SK-N-SH (cell line): ENCODE results near the gene DGCR6. TPM values are rescaled to one million over a fixed set of nuclear protein-coding genes. Genes with fewer than 3 reads are reported as not detected.
"Not testable (repeated sequence)": the region's sequence is repeated elsewhere in the genome, so short reads cannot be mapped to it uniquely, and the experiment has no call there.

ENCODE experiments used
- CTCF ChIA-PET: fragments of 300-600, 350-600 bp; formaldehyde crosslinking; extraction: SDS; loops from one replicate; lab custom pipeline; 2021; lab: Yijun Ruan, JAX
- POLR2A ChIA-PET: fragments of 350-600 bp; sonication (Branson Sonifier 250); formaldehyde crosslinking; extraction: SDS; loops from one replicate; lab custom pipeline; 2020; ENCODE audit warnings: antibody characterized with exemption, inconsistent platforms; lab: Yijun Ruan, JAX
- DNase-seq: peaks from one replicate; pipeline ENCODE4 v3.0.0; 2012
- H2AFZ ChIP-seq: fragments of 200-600 bp; sonication (generic); 2 replicates; pipeline ENCODE4 v1.8.1; 2016; ENCODE audit warnings: antibody characterized with exemption, mild to moderate bottlenecking, low read depth
- H3F3A ChIP-seq: fragments of 200-600 bp; sonication (generic); replicated peaks from 2 replicates; pipeline ENCODE3; 2016; ENCODE audit warnings: antibody characterized with exemption, mild to moderate bottlenecking; ENCODE audit not compliant: insufficient read depth
- H3K27ac ChIP-seq, 2 experiments: fragments of 200-500 bp in 1 of 2; fragments of 200-600 bp in 1 of 2; sonication (Bioruptor generic) in 1 of 2; sonication (generic), shearing (Covaris generic) in 1 of 2; 2 replicates each; pipeline versions ENCODE4 v1.5.1 to v1.6.1; 2014 to 2016; ENCODE audit warnings: low read depth in 2 of 2, inconsistent platforms in 1 of 2, low read length in 1 of 2, mild to moderate bottlenecking in 1 of 2, mixed read lengths in 1 of 2
- H3K27me3 ChIP-seq: fragments of 200-600 bp; sonication (generic), shearing (Covaris generic); 2 replicates; pipeline ENCODE4 v1.6.1; 2016; ENCODE audit warnings: mixed run types; ENCODE audit not compliant: insufficient read depth
- H3K36me3 ChIP-seq, 2 experiments: fragments of 200-500 bp in 1 of 2; fragments of 200-600 bp in 1 of 2; sonication (Bioruptor generic) in 1 of 2; sonication (generic) in 1 of 2; replicated peaks in 1 of 2; 2 replicates each; pipeline versions ENCODE3 to v1.5.1; 2014 to 2016; ENCODE audit warnings: low read length in 1 of 2, mild to moderate bottlenecking in 1 of 2; ENCODE audit not compliant: insufficient read depth in 2 of 2, control insufficient read depth in 1 of 2
- H3K4me1 ChIP-seq, 2 experiments: fragments of 200-500 bp in 1 of 2; fragments of 200-600 bp in 1 of 2; sonication (Bioruptor generic) in 1 of 2; sonication (generic), shearing (Covaris generic) in 1 of 2; 2 replicates each; pipeline versions ENCODE4 v1.5.1 to v1.6.1; 2014 to 2016; ENCODE audit warnings: low read depth in 1 of 2, low read length in 1 of 2, mixed run types in 1 of 2; ENCODE audit not compliant: insufficient read depth in 2 of 2, control insufficient read depth in 1 of 2
- H3K4me2 ChIP-seq: fragments of 200-600 bp; sonication (generic), shearing (Covaris generic); 2 replicates; pipeline ENCODE4 v1.6.1; 2017; ENCODE audit warnings: mixed run types
- H3K4me3 ChIP-seq, 2 experiments: fragments of 200-500 bp in 1 of 2; fragments of 200-600 bp in 1 of 2; sonication (Bioruptor generic) in 1 of 2; sonication (generic), shearing (Covaris generic) in 1 of 2; 2 replicates each; pipeline versions ENCODE4 v1.5.1 to v1.8.1; 2014 to 2016; ENCODE audit warnings: low read depth in 2 of 2, inconsistent platforms in 1 of 2, low read length in 1 of 2, mild to moderate bottlenecking in 1 of 2, mixed read lengths in 1 of 2, moderate library complexity in 1 of 2
- H3K79me2 ChIP-seq: fragments of 200-600 bp; sonication (generic); 2 replicates; pipeline ENCODE4 v1.8.1; 2017; ENCODE audit warnings: mild to moderate bottlenecking; ENCODE audit not compliant: insufficient read depth
- H3K9ac ChIP-seq: fragments of 200-600 bp; sonication (generic); 2 replicates; pipeline ENCODE4 v1.6.1; 2017; ENCODE audit warnings: mixed run types
- H3K9me2 ChIP-seq: fragments of 200-600 bp; sonication (generic); 2 replicates; pipeline ENCODE4 v1.6.1; 2017; ENCODE audit warnings: mixed run types
- H3K9me3 ChIP-seq: fragments of 200-600 bp; sonication (generic); 2 replicates; pipeline ENCODE4 v1.6.1; 2017; ENCODE audit warnings: mixed run types, mild to moderate bottlenecking, moderate library complexity
- H4K20me1 ChIP-seq: fragments of 200-600 bp; sonication (generic); 2 replicates; pipeline ENCODE4 v1.6.1; 2017; ENCODE audit warnings: mild to moderate bottlenecking, mixed run types; ENCODE audit not compliant: insufficient read depth
- EP300 ChIP-seq, 2 experiments: IDR thresholded peaks; 2 replicates each; pipeline versions ENCODE4 v1.4.0 to v1.6.1; 2012; ENCODE audit warnings: borderline replicate concordance in 1 of 2, low read depth in 1 of 2, low read length in 1 of 2
- FOXJ3 ChIP-seq: sonication (generic); formaldehyde crosslinking; IDR thresholded peaks from 2 replicates; pipeline ENCODE4 v1.5.1; 2020; ENCODE audit warnings: mild to moderate bottlenecking, missing genetic modification reagents
- MEF2A ChIP-seq: IDR thresholded peaks from 2 replicates; pipeline ENCODE4 v1.4.0; 2012; ENCODE audit warnings: low read depth, borderline replicate concordance
- MXI1 ChIP-seq: IDR thresholded peaks from 2 replicates; pipeline ENCODE4 v1.6.1; 2012; ENCODE audit warnings: mild to moderate bottlenecking, low read depth, low read length, improper control_type of control experiment
- POLR2AphosphoS5 ChIP-seq: IDR thresholded peaks from 2 replicates; pipeline ENCODE4 v1.6.1; 2012; ENCODE audit warnings: low read depth, low read length
- RCOR1 ChIP-seq: fragments of 150-350 bp; IDR thresholded peaks from 2 replicates; pipeline ENCODE4 v1.6.1; 2017; ENCODE audit warnings: antibody characterized with exemption, low read length
- RXRA ChIP-seq: IDR thresholded peaks from 2 replicates; pipeline ENCODE4 v1.4.0; 2012; ENCODE audit warnings: low read depth, mild to moderate bottlenecking, borderline replicate concordance
- SIN3A ChIP-seq: IDR thresholded peaks from 2 replicates; pipeline ENCODE4 v1.6.1; 2012; ENCODE audit warnings: low read depth, mild to moderate bottlenecking, low read length, moderate library complexity, borderline replicate concordance
- SMC3 ChIP-seq: IDR thresholded peaks from 2 replicates; pipeline ENCODE4 v1.6.1; 2012; ENCODE audit warnings: low read depth, low read length, improper control_type of control experiment
- TCF12 ChIP-seq: IDR thresholded peaks from 2 replicates; pipeline ENCODE4 v1.4.0; 2012
- TEAD4 ChIP-seq: IDR thresholded peaks from 2 replicates; pipeline ENCODE4 v1.4.0; 2012; ENCODE audit warnings: mild to moderate bottlenecking, borderline replicate concordance; ENCODE audit not compliant: insufficient read depth
- WGBS: methylation state at CpG from one replicate; pipeline ENCODE4 v1.1.6; 2017; ENCODE audit warnings: low lambda C conversion rate; 5-methylcytosine and 5-hydroxymethylcytosine counted together
- polyA plus RNA-seq, 3 experiments: library from polyadenylated mRNA; depleted of rRNA; stranded (reverse); fragments of >200 nt; gene quantifications; 2 replicates each; pipeline ENCODE4 v1.2.3, GENCODE V29; 2012
- TF ChIP-seq, protein P1 (sequence below): IDR thresholded peaks from 2 replicates; pipeline ENCODE4 v1.4.0; 2012; ENCODE audit warnings: low read depth
- TF ChIP-seq, protein P2 (sequence below): IDR thresholded peaks from 2 replicates; pipeline ENCODE4 v1.4.0; 2012; ENCODE audit warnings: low read depth, borderline replicate concordance
- TF ChIP-seq, protein P3 (sequence below): fragments of 150-350 bp; IDR thresholded peaks from 2 replicates; pipeline ENCODE4 v1.6.1; 2016; ENCODE audit warnings: mild to moderate bottlenecking, low read depth, low read length

DGCR6 gene
- polyA plus RNA-seq, 1 of the 3 experiments (the other 2 are of a cell fraction): 1.2 TPM

DNA sequence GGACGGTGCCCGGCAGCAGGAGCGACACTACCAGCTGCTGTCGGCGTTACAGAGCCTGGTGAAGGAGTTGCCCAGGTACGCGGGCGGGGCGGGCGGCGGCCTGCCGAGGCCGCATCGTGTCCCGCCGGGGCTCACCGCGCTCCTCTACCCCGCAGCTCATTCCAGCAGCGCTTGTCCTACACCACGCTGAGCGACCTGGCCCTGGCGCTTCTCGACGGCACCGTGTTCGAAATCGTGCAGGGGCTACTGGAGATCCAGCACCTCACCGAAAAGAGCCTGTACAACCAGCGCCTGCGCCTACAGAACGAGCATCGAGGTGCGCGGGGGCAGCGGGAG is 258 bp downstream of the DGCR6 start:
- H3K9me2 ChIP-seq, H3K9ac ChIP-seq, H3K36me3 ChIP-seq, DNase-seq, H3K79me2 ChIP-seq, H3K27ac ChIP-seq, H3K27me3 ChIP-seq, H3K9me3 ChIP-seq, H4K20me1 ChIP-seq, H3K4me3 ChIP-seq, H3K4me1 ChIP-seq, H3F3A ChIP-seq, H3K4me2 ChIP-seq, H2AFZ ChIP-seq: not testable (repeated sequence)
- CTCF ChIA-PET: interaction anchor here (0.6 to 1.8 kb wide), 5 partner anchors 21 to 1735 kb away, joined by 3 to 6 read pairs (median 3); partner anchors contain the start of gene PRODH
- WGBS: no CpG with 5 or more reads among the region's 36 CpGs
- POLR2A ChIA-PET: interaction anchor here (0.8 kb wide), 1 partner anchor 14 kb away, joined by 3 read pairs; no protein-coding TSS in a partner anchor

DNA sequence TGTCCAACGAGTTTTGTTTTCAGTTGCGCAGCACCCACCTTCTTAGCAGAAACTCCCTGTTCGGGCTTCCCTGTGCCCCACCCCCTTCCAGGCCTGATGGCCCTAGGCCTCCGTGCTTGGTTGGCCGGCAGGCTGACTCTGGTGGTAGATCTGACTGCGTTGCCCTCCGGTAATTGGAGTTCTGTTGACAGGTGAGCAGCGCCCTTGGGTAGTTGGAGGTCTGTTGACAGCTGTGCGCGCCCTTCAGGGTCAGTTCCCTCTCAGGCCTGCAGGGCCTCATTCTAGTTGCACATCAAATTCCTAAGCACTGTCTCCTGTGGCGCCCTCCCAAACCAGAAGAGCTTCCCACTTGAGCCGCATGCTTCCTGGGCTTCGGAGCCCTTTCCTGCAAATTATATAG is 776 bp downstream of the DGCR6 start:
- no peak for TF ChIP-seq EP300 (IDR thresholded peaks at IDR 0.05; ENCODE audit: borderline replicate concordance in 1 of 2, low read depth in 1 of 2, low read length in 1 of 2)
- TF ChIP-seq POLR2AphosphoS5: no peak
- TF ChIP-seq RCOR1: no peak
- TF ChIP-seq, protein P1, sequence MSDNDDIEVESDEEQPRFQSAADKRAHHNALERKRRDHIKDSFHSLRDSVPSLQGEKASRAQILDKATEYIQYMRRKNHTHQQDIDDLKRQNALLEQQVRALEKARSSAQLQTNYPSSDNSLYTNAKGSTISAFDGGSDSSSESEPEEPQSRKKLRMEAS: no peak
- no peak for TF ChIP-seq MEF2A
- TF ChIP-seq, protein P2, sequence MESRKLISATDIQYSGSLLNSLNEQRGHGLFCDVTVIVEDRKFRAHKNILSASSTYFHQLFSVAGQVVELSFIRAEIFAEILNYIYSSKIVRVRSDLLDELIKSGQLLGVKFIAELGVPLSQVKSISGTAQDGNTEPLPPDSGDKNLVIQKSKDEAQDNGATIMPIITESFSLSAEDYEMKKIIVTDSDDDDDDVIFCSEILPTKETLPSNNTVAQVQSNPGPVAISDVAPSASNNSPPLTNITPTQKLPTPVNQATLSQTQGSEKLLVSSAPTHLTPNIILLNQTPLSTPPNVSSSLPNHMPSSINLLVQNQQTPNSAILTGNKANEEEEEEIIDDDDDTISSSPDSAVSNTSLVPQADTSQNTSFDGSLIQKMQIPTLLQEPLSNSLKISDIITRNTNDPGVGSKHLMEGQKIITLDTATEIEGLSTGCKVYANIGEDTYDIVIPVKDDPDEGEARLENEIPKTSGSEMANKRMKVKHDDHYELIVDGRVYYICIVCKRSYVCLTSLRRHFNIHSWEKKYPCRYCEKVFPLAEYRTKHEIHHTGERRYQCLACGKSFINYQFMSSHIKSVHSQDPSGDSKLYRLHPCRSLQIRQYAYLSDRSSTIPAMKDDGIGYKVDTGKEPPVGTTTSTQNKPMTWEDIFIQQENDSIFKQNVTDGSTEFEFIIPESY: no peak
- TF ChIP-seq, protein P3, sequence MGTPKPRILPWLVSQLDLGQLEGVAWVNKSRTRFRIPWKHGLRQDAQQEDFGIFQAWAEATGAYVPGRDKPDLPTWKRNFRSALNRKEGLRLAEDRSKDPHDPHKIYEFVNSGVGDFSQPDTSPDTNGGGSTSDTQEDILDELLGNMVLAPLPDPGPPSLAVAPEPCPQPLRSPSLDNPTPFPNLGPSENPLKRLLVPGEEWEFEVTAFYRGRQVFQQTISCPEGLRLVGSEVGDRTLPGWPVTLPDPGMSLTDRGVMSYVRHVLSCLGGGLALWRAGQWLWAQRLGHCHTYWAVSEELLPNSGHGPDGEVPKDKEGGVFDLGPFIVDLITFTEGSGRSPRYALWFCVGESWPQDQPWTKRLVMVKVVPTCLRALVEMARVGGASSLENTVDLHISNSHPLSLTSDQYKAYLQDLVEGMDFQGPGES: no peak
- TF ChIP-seq RXRA: no peak
- no peak for TF ChIP-seq SMC3
- TF ChIP-seq TCF12: no peak
- TF ChIP-seq TEAD4: no peak
- TF ChIP-seq MXI1: no peak
- TF ChIP-seq FOXJ3 (CRISPR knock-in tag): no peak
- TF ChIP-seq SIN3A: no peak
- no peak overlapping the region for H3K4me2 ChIP-seq
- WGBS: no CpG with 5 or more reads among the region's 13 CpGs
- H3K27ac ChIP-seq: no peak overlapping the region
- H3K36me3 ChIP-seq: no peaks in the 10 kb centered on the region
- H3K9ac ChIP-seq: no peak overlapping the region
- POLR2A ChIA-PET: no interaction called here
- no peak overlapping the region for H3K4me3 ChIP-seq
- H4K20me1 ChIP-seq: no peaks in the 10 kb centered on the region
- no peaks in the 10 kb centered on the region for H3K27me3 ChIP-seq
- CTCF ChIA-PET: interaction anchor here (1.4 to 1.9 kb wide), 3 partner anchors 13 to 30 kb away, joined by 4 to 6 read pairs (median 4); partner anchors contain the start of gene PRODH
- no peak overlapping the region for H2AFZ ChIP-seq
- no peaks in the 10 kb centered on the region for H3K9me2 ChIP-seq
- no peak for DNase-seq
- no peaks in the 10 kb centered on the region for H3K9me3 ChIP-seq
- no peaks in the 10 kb centered on the region for H3K79me2 ChIP-seq
- no peaks in the 10 kb centered on the region for H3K4me1 ChIP-seq
- no peaks in the 10 kb centered on the region for H3F3A ChIP-seq
